NCI-H748 treated with DMSO at 0.1 percent for 48 hours (cell line): Measurements from ENCODE around the gene KCNJ1.
A peak's percentile ranks its signal among the peaks of the same experiment; 100 is the strongest.

Source experiments
- DNase-seq: peaks from one replicate; lab custom pipeline; 2025; lab: John Stamatoyannopoulos, UW

KCNJ1 gene

GRCh38 chr11:128867277-128867676 is at the start of gene KCNJ1:
KCNJ1 (minus strand) TSS chr11:128867296; CDS start chr11:128840243, 27,053 bp downstream.
- no peak for DNase-seq

- DNase-seq: no peak
Observed at GRCh38 chr11:128916681-128917080, 49.6 kb upstream of the KCNJ1 start.

- no peak for DNase-seq
Observed at GRCh38 chr11:128916037-128916572, 49.0 kb upstream of the KCNJ1 start.

GRCh38 chr11:128915149-128915521 is 48.0 kb upstream of the KCNJ1 start:
- no peak for DNase-seq

GRCh38 chr11:128914216-128915148 is 47.4 kb upstream of the KCNJ1 start:
- no peak for DNase-seq

- DNase-seq: no peak
Observed at GRCh38 chr11:128913806-128914205, 46.7 kb upstream of the KCNJ1 start.

- DNase-seq: no peak
Observed at GRCh38 chr11:128911701-128912100, 44.6 kb upstream of the KCNJ1 start.

GRCh38 chr11:128911239-128911638 is 44.1 kb upstream of the KCNJ1 start:
- no peak for DNase-seq

- no peak for DNase-seq
Observed at GRCh38 chr11:128910576-128910975, 43.5 kb upstream of the KCNJ1 start.

- DNase-seq: no peak
Observed at GRCh38 chr11:128909438-128910125, 42.5 kb upstream of the KCNJ1 start.

GRCh38 chr11:128908391-128909246 is 41.5 kb upstream of the KCNJ1 start:
- no peak for DNase-seq

GRCh38 chr11:128907585-128907984 is 40.5 kb upstream of the KCNJ1 start:
- no peak for DNase-seq

- no peak for DNase-seq
Observed at GRCh38 chr11:128906185-128907050, 39.3 kb upstream of the KCNJ1 start.

GRCh38 chr11:128905345-128906184 is 38.5 kb upstream of the KCNJ1 start:
- no peak for DNase-seq

GRCh38 chr11:128904656-128905344 is 37.7 kb upstream of the KCNJ1 start:
- peak; percentile 17 for DNase-seq

- no peak for DNase-seq
Observed at GRCh38 chr11:128904303-128904655, 37.2 kb upstream of the KCNJ1 start.

GRCh38 chr11:128903248-128904061 is 36.4 kb upstream of the KCNJ1 start:
- no peak for DNase-seq

- DNase-seq: no peak
Observed at GRCh38 chr11:128902515-128903066, 35.5 kb upstream of the KCNJ1 start.
